NB4 (cell line): Measurements from ENCODE around the gene UNK.
A peak's percentile ranks its signal among the peaks of the same experiment; 100 is the strongest.
"Not testable (repeated sequence)": the region's sequence is repeated elsewhere in the genome, so short reads cannot be mapped to it uniquely, and the experiment has no call there.

Source experiments
- DNase-seq: peaks from one replicate; pipeline ENCODE4 v3.0.0; 2010; ENCODE audit warnings: low read depth
- H3K4me3 ChIP-seq: one replicate; pipeline ENCODE4 v1.5.1; 2011; ENCODE audit warnings: mild to moderate bottlenecking, low read depth, low read length, moderate library complexity
- CTCF ChIP-seq: IDR thresholded peaks from one replicate; pipeline ENCODE4 v1.5.1; 2012; ENCODE audit warnings: low read depth, low read length
- MAX ChIP-seq: IDR thresholded peaks from 2 replicates; pipeline ENCODE4 v1.6.1; 2011; ENCODE audit warnings: low read depth, low read length
- MYC ChIP-seq: IDR thresholded peaks from 2 replicates; pipeline ENCODE4 v1.6.1; 2011; ENCODE audit warnings: low read depth, low read length
- POLR2A ChIP-seq: IDR thresholded peaks from 2 replicates; pipeline ENCODE4 v1.6.1; 2011; ENCODE audit warnings: mild to moderate bottlenecking; ENCODE audit not compliant: insufficient read length; ENCODE audit errors: extremely low read depth

UNK gene

GRCh38 chr17:75756451-75757085, 28.0 kb upstream of the UNK start:
- TF ChIP-seq CTCF (no peak), POLR2A (no peak), MYC (no peak), MAX (no peak)
- H3K4me3 ChIP-seq: no peak overlapping the region
- no peak for DNase-seq

- DNase-seq: no peak
- TF ChIP-seq MYC: no peak
- no peak overlapping the region for H3K4me3 ChIP-seq
These were observed 27.4 kb upstream of the UNK start for GRCh38 chr17:75757086-75757681.

GRCh38 chr17:75758131-75758905, 26.3 kb upstream of the UNK start:
- no peak for TF ChIP-seq POLR2A
- TF ChIP-seq CTCF: peak; percentile 47
- no peak for TF ChIP-seq MYC
- TF ChIP-seq MAX: 0 out of 2 replicates have a peak, but pooled peaks have one; percentile 10
- no peak overlapping the region for H3K4me3 ChIP-seq
- DNase-seq: no peak

GRCh38 chr17:75759457-75759856, 25.1 kb upstream of the UNK start:
- DNase-seq: no peak
- TF ChIP-seq CTCF (no peak), MAX (no peak), MYC (no peak), POLR2A (no peak)
- H3K4me3 ChIP-seq: no peak overlapping the region

- not testable (repeated sequence) for DNase-seq, H3K4me3 ChIP-seq
These were observed 24.5 kb upstream of the UNK start for GRCh38 chr17:75759978-75760640.

GRCh38 chr17:75762513-75763268, 21.9 kb upstream of the UNK start:
- no peak overlapping the region for H3K4me3 ChIP-seq
- no peak for TF ChIP-seq CTCF
- DNase-seq: no peak

- H3K4me3 ChIP-seq: no peak overlapping the region
- no peak for DNase-seq
- TF ChIP-seq CTCF (no peak), MAX (no peak), POLR2A (no peak), MYC (no peak)
These were observed 21.4 kb upstream of the UNK start for GRCh38 chr17:75763269-75763607.
